K562 (cell line): Measurements from ENCODE around the gene RNF151. TPM values are rescaled to one million over a fixed set of nuclear protein-coding genes. Genes with fewer than 3 reads are reported as not detected.
A peak's percentile ranks its signal among the peaks of the same experiment; 100 is the strongest.

Experiments
- HMGN3 ChIP-seq: IDR thresholded peaks from 2 replicates; pipeline ENCODE4 v1.6.1; 2011; ENCODE audit warnings: borderline replicate concordance, low read depth, mild to moderate bottlenecking, mixed read lengths, low read length; ENCODE audit not compliant: insufficient read length; ENCODE audit errors: extremely low read depth
- JUN ChIP-seq, 2 experiments: sonication (generic) in 1 of 2; formaldehyde crosslinking in 1 of 2; IDR thresholded peaks; 2 replicates each; pipeline versions ENCODE4 v1.6.1 to v1.8.0; 2012 to 2022; ENCODE audit warnings: borderline replicate concordance in 2 of 2, mild to moderate bottlenecking in 2 of 2, improper control_type of control experiment in 1 of 2, low read depth in 1 of 2, low read length in 1 of 2, missing genetic modification reagents in 1 of 2
- KAT7 ChIP-seq: sonication (generic); formaldehyde crosslinking; IDR thresholded peaks from 2 replicates; pipeline ENCODE4 v1.8.0; 2022; ENCODE audit warnings: missing genetic modification reagents, mild to moderate bottlenecking, borderline replicate concordance
- POLR2AphosphoS2 ChIP-seq: IDR thresholded peaks from 2 replicates; pipeline ENCODE4 v1.6.1; 2012; ENCODE audit warnings: low read length, improper control_type of control experiment
- ZBTB49 ChIP-seq: sonication (generic); formaldehyde crosslinking; IDR thresholded peaks from 2 replicates; pipeline ENCODE4 v1.8.0; 2022; ENCODE audit warnings: missing genetic modification reagents, mild to moderate bottlenecking, borderline replicate concordance
- ZFP30 ChIP-seq: fragments of 250-450 bp; sonication (Bioruptor Pico); IDR thresholded peaks from 2 replicates; pipeline ENCODE4 v1.8.0; 2022; ENCODE audit warnings: moderate library complexity, mild to moderate bottlenecking, inconsistent platforms, borderline replicate concordance
- polyA plus RNA-seq, 8 experiments: library from polyadenylated mRNA; depleted of rRNA in 4 of 8; stranded (reverse) in 5 of 8; unstranded in 3 of 8; fragments of >200 nt; fragmentation: Nextera tagmentation in 2 of 8; fragmentation: Illumina TruSeq in 1 of 8; extraction: Ambion mirVana in 2 of 8; extraction: Trizol in 1 of 8; gene quantifications; 2 replicates each; pipeline versions ENCODE4 v1.2.1 to v1.2.3, GENCODE V29; 2011 to 2014; ENCODE audit warnings: inconsistent platforms in 1 of 8, missing spikeins in 1 of 8
- total RNA-seq, 7 experiments: library from RNA; depleted of rRNA in 6 of 7; stranded (reverse); fragments of >200 nt in 6 of 7; fragmentation: Illumina TruSeq in 2 of 7; extraction: Trizol in 2 of 7; gene quantifications; 2 replicates each; pipeline versions ENCODE4 v1.2.1 to v1.2.3, GENCODE V29; 2011 to 2021; ENCODE audit warnings: low replicate concordance in 1 of 7
- TF ChIP-seq, protein P1 (sequence below): fragments of 250-450 bp; sonication (Bioruptor Pico); IDR thresholded peaks from 2 replicates; pipeline ENCODE4 v1.8.0; 2022; ENCODE audit warnings: moderate library complexity, mild to moderate bottlenecking, inconsistent platforms

The RNF151 gene
- total and polyA plus RNA-seq, 9 of the 15 experiments (the other 6 are each of a cell fraction or from before 2014, with no cell fraction given) = not detected

- TF ChIP-seq KAT7 (CRISPR knock-in tag) = 0 out of 2 replicates have a peak, but pooled peaks have one; percentile 53
- no peak for TF ChIP-seq ZFP30 (CRISPR knock-in tag)
- no peak for TF ChIP-seq ZBTB49 (CRISPR knock-in tag)
- no peak for TF ChIP-seq POLR2AphosphoS2
- TF ChIP-seq HMGN3 = peak; percentile 14
- TF ChIP-seq, protein P1, sequence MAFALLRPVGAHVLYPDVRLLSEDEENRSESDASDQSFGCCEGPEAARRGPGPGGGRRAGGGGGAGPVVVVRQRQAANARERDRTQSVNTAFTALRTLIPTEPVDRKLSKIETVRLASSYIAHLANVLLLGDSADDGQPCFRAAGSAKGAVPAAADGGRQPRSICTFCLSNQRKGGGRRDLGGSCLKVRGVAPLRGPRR = no peak
- TF ChIP-seq JUN (IDR thresholded peaks at IDR 0.05; ENCODE audit: borderline replicate concordance, low read depth, low read length) = peak; percentile 77
- TF ChIP-seq JUN (CRISPR knock-in tag; IDR thresholded peaks at IDR 0.05; ENCODE audit: borderline replicate concordance) = 0 out of 2 replicates have a peak, but pooled peaks have one; percentile 77
Measured at GRCh38 chr16:1990351-1991134, 23.9 kb downstream of the RNF151 start (continued).
